ENCODE data around the gene ZNF423. TPM values are rescaled to one million over a fixed set of nuclear protein-coding genes. Genes with fewer than 3 reads are reported as not detected.

The ZNF423 gene
- total RNA-seq, 4 donors from 2014 or later, result 0.67 to 3.7 (median 2.2) TPM

GRCh38 chr16:49858200-49859124 is 2.5 kb upstream of the ZNF423 start:
- TF ChIP-seq, protein P1, sequence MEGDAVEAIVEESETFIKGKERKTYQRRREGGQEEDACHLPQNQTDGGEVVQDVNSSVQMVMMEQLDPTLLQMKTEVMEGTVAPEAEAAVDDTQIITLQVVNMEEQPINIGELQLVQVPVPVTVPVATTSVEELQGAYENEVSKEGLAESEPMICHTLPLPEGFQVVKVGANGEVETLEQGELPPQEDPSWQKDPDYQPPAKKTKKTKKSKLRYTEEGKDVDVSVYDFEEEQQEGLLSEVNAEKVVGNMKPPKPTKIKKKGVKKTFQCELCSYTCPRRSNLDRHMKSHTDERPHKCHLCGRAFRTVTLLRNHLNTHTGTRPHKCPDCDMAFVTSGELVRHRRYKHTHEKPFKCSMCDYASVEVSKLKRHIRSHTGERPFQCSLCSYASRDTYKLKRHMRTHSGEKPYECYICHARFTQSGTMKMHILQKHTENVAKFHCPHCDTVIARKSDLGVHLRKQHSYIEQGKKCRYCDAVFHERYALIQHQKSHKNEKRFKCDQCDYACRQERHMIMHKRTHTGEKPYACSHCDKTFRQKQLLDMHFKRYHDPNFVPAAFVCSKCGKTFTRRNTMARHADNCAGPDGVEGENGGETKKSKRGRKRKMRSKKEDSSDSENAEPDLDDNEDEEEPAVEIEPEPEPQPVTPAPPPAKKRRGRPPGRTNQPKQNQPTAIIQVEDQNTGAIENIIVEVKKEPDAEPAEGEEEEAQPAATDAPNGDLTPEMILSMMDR (IDR thresholded peaks at IDR 0.05), result no peak
- no peak for TF ChIP-seq POLR2A (IDR thresholded peaks at IDR 0.05)
- peak overlapping the region; percentile 30 for H3K4me3 ChIP-seq (ENCODE audit: low read depth, poor library complexity, severe bottlenecking)
- peak in 1 of 2 donors; percentile 91 for DNase-seq (ENCODE audit: low spot score in 2 of 2)
- WGBS, 2 donors, result 1 to 2% methylated on average over 41 to 46 of the region's 90 CpGs
- intact Hi-C loops (cut with DNase I; ENCODE audit: low total_unique reads), result no loop called here

- 0 to 1% methylated on average over 20 to 46 of the region's 52 CpGs for WGBS, 2 donors
- H3K4me3 ChIP-seq (ENCODE audit: low read depth, poor library complexity, severe bottlenecking), result peak overlapping the region; percentile 18
- intact Hi-C loops (cut with DNase I; ENCODE audit: low total_unique reads), result no loop called here
- DNase-seq (ENCODE audit: low spot score in 2 of 2), result no peak
- TF ChIP-seq POLR2A (IDR thresholded peaks at IDR 0.05), result no peak
- TF ChIP-seq, protein P1 (IDR thresholded peaks at IDR 0.05), result no peak
These were observed 1.7 kb upstream of the ZNF423 start for GRCh38 chr16:49857423-49858181.

GRCh38 chr16:49856672-49857330 is 889 bp upstream of the ZNF423 start:
- H3K4me3 ChIP-seq (ENCODE audit: low read depth, poor library complexity, severe bottlenecking), result no peak overlapping the region
- intact Hi-C loops (cut with DNase I; ENCODE audit: low total_unique reads), result no loop called here
- TF ChIP-seq, protein P1 (IDR thresholded peaks at IDR 0.05), result no peak
- TF ChIP-seq POLR2A (IDR thresholded peaks at IDR 0.05), result no peak
- 0 to 1% methylated on average over 26 to 50 of the region's 86 CpGs for WGBS, 2 donors
- DNase-seq (ENCODE audit: low spot score in 2 of 2), result peak in 1 of 2 donors; percentile 95

- 0% methylated on average over 39 to 49 of the region's 75 CpGs for WGBS, 2 donors
- intact Hi-C loops (cut with DNase I; ENCODE audit: low total_unique reads), result no loop called here
- peak; percentile 78 to 97 for DNase-seq (ENCODE audit: low spot score in 2 of 2)
- peak overlapping the region; percentile 39 for H3K4me3 ChIP-seq (ENCODE audit: low read depth, poor library complexity, severe bottlenecking)
- TF ChIP-seq, protein P1 (IDR thresholded peaks at IDR 0.05), result no peak
- peak in 1 of 2 donors; percentile 36 for TF ChIP-seq POLR2A (IDR thresholded peaks at IDR 0.05)
These were observed 561 bp downstream of the ZNF423 start for GRCh38 chr16:49855280-49855821.

GRCh38 chr16:49854796-49855203 is 1.1 kb downstream of the ZNF423 start:
- DNase-seq (ENCODE audit: low spot score in 2 of 2), result no peak
- TF ChIP-seq, protein P1 (IDR thresholded peaks at IDR 0.05), result no peak
- no peak for TF ChIP-seq POLR2A (IDR thresholded peaks at IDR 0.05)
- peak overlapping the region; percentile 25 for H3K4me3 ChIP-seq (ENCODE audit: low read depth, poor library complexity, severe bottlenecking)
- 3 to 4% methylated on average over 18 to 24 of the region's 45 CpGs for WGBS, 2 donors
- intact Hi-C loops (cut with DNase I; ENCODE audit: low total_unique reads), result no loop called here

All from lower leg skin (tissue), 4 donors.